Kasumi-1 (cell line): ENCODE data around the gene AEBP2.
"Not testable (repeated sequence)": the region's sequence is repeated elsewhere in the genome, so short reads cannot be mapped to it uniquely, and the experiment has no call there.

Experiments used
- DNase-seq, 2 experiments: peaks; one replicate each; lab custom pipeline; 2025; lab: John Stamatoyannopoulos, UW

AEBP2 gene

GRCh38 chr12:19454837-19455236, 15.5 kb downstream of the AEBP2 start:
- DNase-seq, result no peak

- DNase-seq, result no peak
These were observed 16.9 kb downstream of the AEBP2 start for GRCh38 chr12:19456176-19456575.

- no peak for DNase-seq
These were observed 18.3 kb downstream of the AEBP2 start for GRCh38 chr12:19457561-19457960.

GRCh38 chr12:19458733-19459132, 19.4 kb downstream of the AEBP2 start:
- no peak for DNase-seq

GRCh38 chr12:19461999-19462398, 22.7 kb downstream of the AEBP2 start:
- no peak for DNase-seq

GRCh38 chr12:19462406-19462805, 23.1 kb downstream of the AEBP2 start:
- DNase-seq, result no peak

GRCh38 chr12:19464192-19464580, 24.9 kb downstream of the AEBP2 start:
- no peak for DNase-seq

GRCh38 chr12:19465711-19466110, 26.4 kb downstream of the AEBP2 start:
- no peak for DNase-seq

- DNase-seq, result no peak
These were observed 34.9 kb downstream of the AEBP2 start for GRCh38 chr12:19474147-19474546.

GRCh38 chr12:19475884-19476505, 36.7 kb downstream of the AEBP2 start:
- not testable (repeated sequence) for DNase-seq

- DNase-seq, result no peak
These were observed 37.8 kb downstream of the AEBP2 start for GRCh38 chr12:19477071-19477470.

GRCh38 chr12:19480459-19480858, 41.2 kb downstream of the AEBP2 start:
- DNase-seq, result no peak

GRCh38 chr12:19482036-19482435, 42.7 kb downstream of the AEBP2 start:
- no peak for DNase-seq

- DNase-seq, result peak; percentile 86 to 90
These were observed 43.3 kb downstream of the AEBP2 start for GRCh38 chr12:19482551-19483109.

- DNase-seq, result no peak
These were observed 44.4 kb downstream of the AEBP2 start for GRCh38 chr12:19483727-19484126.

GRCh38 chr12:19484738-19485137, 45.4 kb downstream of the AEBP2 start:
- DNase-seq, result no peak

GRCh38 chr12:19485240-19485639, 45.9 kb downstream of the AEBP2 start:
- no peak for DNase-seq

- DNase-seq, result no peak
These were observed 49.9 kb downstream of the AEBP2 start for GRCh38 chr12:19489168-19489567.

GRCh38 chr12:19490908-19491307, 51.6 kb downstream of the AEBP2 start:
- no peak for DNase-seq

GRCh38 chr12:19491863-19492262, 52.6 kb downstream of the AEBP2 start:
- no peak for DNase-seq

- no peak for DNase-seq
These were observed 57.1 kb downstream of the AEBP2 start for GRCh38 chr12:19496219-19496878.

- no peak for DNase-seq
These were observed 58.8 kb downstream of the AEBP2 start for GRCh38 chr12:19498099-19498498.

- no peak for DNase-seq
These were observed 59.7 kb downstream of the AEBP2 start for GRCh38 chr12:19499030-19499429.

GRCh38 chr12:19506497-19506896, 67.2 kb downstream of the AEBP2 start:
- DNase-seq, result no peak
